SJCRH30 (cell line): ENCODE results near the gene COL4A4. TPM values are rescaled to one million over a fixed set of nuclear protein-coding genes. Genes with fewer than 3 reads are reported as not detected.

Experiments
- DNase-seq, 2 experiments: peaks; one replicate each; pipeline ENCODE4 v3.0.0-alpha.2; 2015 to 2020
- H3K27ac ChIP-seq: fragments of 250-450 bp; sonication (Bioruptor Pico); 2 replicates; pipeline ENCODE4 v1.5.1; 2020; ENCODE audit warnings: mild to moderate bottlenecking, moderate library complexity
- H3K27me3 ChIP-seq: fragments of 250-450 bp; sonication (Bioruptor Pico); 2 replicates; pipeline ENCODE4 v1.5.1; 2020; ENCODE audit warnings: mild to moderate bottlenecking, moderate library complexity
- H3K36me3 ChIP-seq: fragments of 250-450 bp; sonication (Bioruptor Pico); 2 replicates; pipeline ENCODE4 v1.5.1; 2020; ENCODE audit warnings: mild to moderate bottlenecking, moderate library complexity
- H3K4me1 ChIP-seq: fragments of 250-450 bp; sonication (Bioruptor Pico); 2 replicates; pipeline ENCODE4 v1.5.1; 2020; ENCODE audit warnings: mild to moderate bottlenecking, moderate library complexity
- H3K4me3 ChIP-seq: fragments of 250-450 bp; sonication (Bioruptor Pico); 2 replicates; pipeline ENCODE4 v1.5.1; 2020; ENCODE audit warnings: mild to moderate bottlenecking, moderate library complexity
- H3K9me3 ChIP-seq: fragments of 250-450 bp; sonication (Bioruptor Pico); replicated peaks from 2 replicates; pipeline ENCODE4 v1.5.1; 2020; ENCODE audit warnings: mild to moderate bottlenecking, moderate library complexity
- total RNA-seq: library from RNA; depleted of rRNA; stranded (reverse); fragments of >200 nt; shearing (Covaris generic); gene quantifications from 2 replicates; pipeline ENCODE4 v1.2.3, GENCODE V29; 2014

The COL4A4 gene
- total RNA-seq, 1 experiment from 2014 or later = not detected

DNA sequence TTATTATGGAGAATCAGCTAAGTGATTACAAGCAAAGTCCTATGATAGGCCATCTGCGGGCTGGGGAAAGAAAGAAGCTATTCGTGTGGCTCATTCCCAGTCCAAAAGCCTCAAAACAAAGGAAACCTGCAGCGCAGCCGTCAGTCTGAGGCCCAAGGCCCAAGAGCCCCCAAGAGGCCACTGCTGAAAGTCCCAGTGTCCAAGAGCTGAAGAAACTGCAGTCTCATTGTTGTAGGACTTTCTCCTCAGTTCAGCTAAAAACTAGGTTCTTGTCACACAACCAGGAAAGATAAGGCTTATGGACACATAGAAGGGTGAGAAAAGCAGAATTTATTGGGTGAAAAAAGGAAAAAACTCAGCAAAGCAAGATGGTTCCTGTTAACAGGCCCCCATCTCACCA lies 185.0 kb downstream of the COL4A4 start:
- H3K27ac ChIP-seq = no peak overlapping the region
- peaks cover 8% of the 10 kb centered on the region; the same call in 1 of the 2 replicates for H3K4me1 ChIP-seq
- no peak for DNase-seq
- H3K9me3 ChIP-seq = no peaks in the 10 kb centered on the region
- no peaks in the 10 kb centered on the region for H3K27me3 ChIP-seq
- H3K36me3 ChIP-seq = no peaks in the 10 kb centered on the region
- H3K4me3 ChIP-seq = no peak overlapping the region

GRCh38 chr2:226978300-226978699 lies 185.7 kb downstream of the COL4A4 start:
- Histone ChIP-seq H3K27me3 (no peaks in the 10 kb centered on the region), H3K27ac (no peak overlapping the region), H3K9me3 (no peaks in the 10 kb centered on the region)

DNA sequence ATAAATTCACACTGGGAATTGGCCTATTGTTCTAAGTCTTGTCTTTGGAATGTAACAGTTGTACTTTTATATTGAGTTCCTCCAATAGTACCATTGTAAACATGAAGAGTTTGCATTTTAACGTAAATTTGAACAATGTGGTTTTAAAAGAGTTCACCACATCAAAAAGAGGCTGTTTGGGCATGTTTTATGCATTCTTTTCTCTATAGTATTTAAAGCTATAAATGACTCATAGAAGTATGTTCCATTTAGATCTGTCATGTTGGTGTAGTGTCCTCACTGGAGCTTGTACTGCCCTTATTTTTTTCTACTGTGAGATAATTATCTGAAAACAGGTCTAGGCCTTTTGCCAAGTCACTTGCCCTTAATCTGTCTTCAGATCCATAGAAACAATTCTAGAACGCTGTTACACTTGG lies 186.2 kb downstream of the COL4A4 start:
- no peak for DNase-seq
- no peaks in the 10 kb centered on the region for H3K27me3 ChIP-seq

More at GRCh38 chr2:226978300-226978699, 185.7 kb downstream of the COL4A4 start:
- Histone ChIP-seq H3K4me1 (peaks cover 8% of the 10 kb centered on the region; the same call in 1 of the 2 replicates), H3K4me3 (no peak overlapping the region), H3K36me3 (no peaks in the 10 kb centered on the region)
- no peak for DNase-seq

DNA sequence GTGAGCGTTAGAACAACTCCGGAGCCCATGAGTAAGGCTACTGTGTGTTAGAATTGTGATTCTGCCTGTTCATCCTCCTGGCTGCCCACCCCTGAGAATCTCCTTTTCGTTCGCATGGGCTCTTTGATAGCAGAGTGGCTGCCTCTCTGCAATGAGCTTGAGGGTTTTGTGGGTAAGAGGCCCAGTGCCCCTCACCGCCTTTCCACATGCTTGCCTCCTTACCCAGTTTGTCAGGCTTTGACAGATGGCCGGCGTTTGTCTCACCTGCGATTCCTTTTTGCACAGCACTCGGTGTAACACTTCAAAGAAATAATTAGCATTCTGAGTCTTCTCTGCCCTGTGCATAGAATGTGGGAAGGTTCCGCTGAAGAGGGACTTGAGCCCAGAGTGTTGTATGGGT lies 190.2 kb downstream of the COL4A4 start:
- Histone ChIP-seq H3K4me1 (peaks cover 8% of the 10 kb centered on the region; the same call in 1 of the 2 replicates), H3K27me3 (no peaks in the 10 kb centered on the region), H3K27ac (no peak overlapping the region), H3K36me3 (no peaks in the 10 kb centered on the region), H3K4me3 (no peak overlapping the region), H3K9me3 (no peaks in the 10 kb centered on the region)
- no peak for DNase-seq

More for the DNA sequence above, 186.2 kb downstream of the COL4A4 start:
- H3K4me1 ChIP-seq = peaks cover 8% of the 10 kb centered on the region; the same call in 1 of the 2 replicates
- H3K27ac ChIP-seq = no peak overlapping the region
- no peaks in the 10 kb centered on the region for H3K9me3 ChIP-seq
- no peaks in the 10 kb centered on the region for H3K36me3 ChIP-seq
- no peak overlapping the region for H3K4me3 ChIP-seq

DNA sequence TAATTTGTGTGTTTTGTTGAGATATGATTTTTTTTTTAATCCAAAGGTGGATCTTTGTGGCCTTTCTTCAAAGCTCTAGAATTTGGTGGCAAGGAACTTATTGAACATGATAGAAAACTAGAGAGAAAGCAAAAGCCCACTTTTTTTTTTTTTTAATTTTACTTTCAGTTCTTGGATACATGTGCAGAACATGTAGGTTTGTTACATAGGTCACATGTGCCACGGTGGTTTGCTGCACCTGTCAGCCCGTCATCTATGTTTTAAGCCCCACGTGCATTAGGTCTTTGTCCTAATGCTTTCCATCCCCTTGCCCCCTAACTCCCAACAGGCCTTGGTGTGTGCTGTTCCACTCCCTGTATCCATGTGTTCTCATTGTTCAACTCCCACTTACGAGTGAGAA lies 192.2 kb downstream of the COL4A4 start:
- no peaks in the 10 kb centered on the region for H3K36me3 ChIP-seq
- no peak overlapping the region for H3K27ac ChIP-seq
- no peaks in the 10 kb centered on the region for H3K4me1 ChIP-seq
- no peak overlapping the region for H3K4me3 ChIP-seq
- H3K9me3 ChIP-seq = no peaks in the 10 kb centered on the region
- no peak for DNase-seq
- no peaks in the 10 kb centered on the region for H3K27me3 ChIP-seq

- Histone ChIP-seq H3K4me3 (no peak overlapping the region), H3K27ac (no peak overlapping the region), H3K36me3 (no peaks in the 10 kb centered on the region), H3K4me1 (no peaks in the 10 kb centered on the region), H3K27me3 (no peaks in the 10 kb centered on the region), H3K9me3 (no peaks in the 10 kb centered on the region)
- no peak for DNase-seq
Observed at GRCh38 chr2:226971084-226971483, 192.9 kb downstream of the COL4A4 start.

DNA sequence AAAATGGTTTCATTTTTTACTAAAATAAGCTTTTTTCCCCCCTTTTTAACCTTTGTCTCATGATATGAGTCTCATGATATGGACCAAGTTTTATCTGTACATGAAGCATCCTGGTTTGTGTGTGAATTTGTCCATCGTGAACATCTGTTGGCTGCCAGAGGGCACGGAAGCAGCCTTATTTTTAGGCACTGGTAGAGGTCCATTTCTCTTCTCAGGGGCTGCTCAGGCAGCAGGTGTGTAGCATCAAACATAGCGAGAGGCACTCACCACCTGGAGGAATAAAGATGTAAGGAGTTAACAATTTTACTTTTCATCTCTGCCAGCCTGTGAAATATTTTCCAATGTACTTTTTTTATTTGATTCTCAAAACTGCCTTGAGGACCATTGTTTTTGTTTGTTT lies 193.6 kb downstream of the COL4A4 start:
- Histone ChIP-seq H3K4me3 (no peak overlapping the region), H3K27ac (no peak overlapping the region), H3K36me3 (no peaks in the 10 kb centered on the region), H3K4me1 (no peaks in the 10 kb centered on the region), H3K9me3 (no peaks in the 10 kb centered on the region), H3K27me3 (no peaks in the 10 kb centered on the region)
- no peak for DNase-seq

DNA sequence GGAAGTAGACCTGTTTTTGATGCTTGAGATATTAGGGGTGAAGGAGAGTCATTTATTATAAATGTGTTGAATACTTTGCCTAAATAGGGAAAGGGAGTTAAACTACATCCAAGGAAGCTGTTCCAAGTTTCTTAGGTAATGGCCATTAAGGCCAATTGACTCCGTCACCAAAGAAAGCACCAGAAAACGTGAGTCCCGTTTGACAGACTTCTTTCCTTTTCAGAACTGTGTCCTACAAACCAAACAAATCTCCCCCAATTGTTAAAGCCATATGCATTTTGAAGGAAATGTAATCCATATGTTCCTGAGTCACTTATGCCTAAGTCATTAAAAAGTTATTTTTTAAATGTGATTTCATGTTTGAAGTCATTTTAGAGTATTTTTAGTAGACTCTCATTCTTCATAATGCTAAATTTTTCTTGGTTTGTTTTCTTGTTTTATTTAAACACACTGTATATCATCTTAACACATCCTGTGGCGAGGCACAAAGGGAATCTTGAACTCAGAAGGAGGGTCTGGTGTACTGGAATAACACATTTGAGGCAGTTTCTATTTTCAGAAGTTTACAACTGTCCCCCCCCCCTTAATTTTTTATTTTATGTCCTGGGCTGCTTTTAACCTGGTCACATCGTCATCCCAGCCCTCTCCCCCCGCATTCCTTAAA lies 194.5 kb downstream of the COL4A4 start:
- H3K27me3 ChIP-seq = no peaks in the 10 kb centered on the region
- H3K36me3 ChIP-seq = no peaks in the 10 kb centered on the region
- H3K4me3 ChIP-seq = no peak overlapping the region
- H3K4me1 ChIP-seq = no peaks in the 10 kb centered on the region
- H3K9me3 ChIP-seq = no peaks in the 10 kb centered on the region
- no peak for DNase-seq
- no peak overlapping the region for H3K27ac ChIP-seq

DNA sequence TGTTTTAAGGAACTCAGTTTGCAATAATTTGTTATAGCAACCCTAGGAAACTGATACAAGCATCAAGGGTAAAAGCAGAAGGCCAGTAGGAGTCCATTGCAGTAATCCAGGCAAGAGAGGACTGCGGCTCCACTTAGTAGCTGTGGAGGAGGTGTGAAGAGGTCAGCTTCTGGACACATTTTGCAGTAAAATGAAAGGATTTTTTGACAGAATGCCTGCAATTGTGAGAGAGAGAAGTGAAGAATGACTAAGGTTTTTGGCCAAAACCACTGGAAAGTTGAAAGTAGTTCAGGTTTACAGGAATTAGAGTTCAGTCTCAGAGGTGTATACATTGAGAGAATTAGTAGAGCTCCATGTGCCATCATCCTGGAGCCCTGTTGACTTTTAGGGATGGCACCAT lies 198.6 kb downstream of the COL4A4 start:
- DNase-seq = no peak
- H3K4me1 ChIP-seq = no peaks in the 10 kb centered on the region
- H3K4me3 ChIP-seq = no peak overlapping the region
- H3K27me3 ChIP-seq = no peaks in the 10 kb centered on the region
- no peaks in the 10 kb centered on the region for H3K36me3 ChIP-seq
- no peaks in the 10 kb centered on the region for H3K9me3 ChIP-seq
- no peak overlapping the region for H3K27ac ChIP-seq

GRCh38 chr2:226963528-226963927 lies 200.5 kb downstream of the COL4A4 start:
- H3K27ac ChIP-seq = no peak overlapping the region
- no peak for DNase-seq

DNA sequence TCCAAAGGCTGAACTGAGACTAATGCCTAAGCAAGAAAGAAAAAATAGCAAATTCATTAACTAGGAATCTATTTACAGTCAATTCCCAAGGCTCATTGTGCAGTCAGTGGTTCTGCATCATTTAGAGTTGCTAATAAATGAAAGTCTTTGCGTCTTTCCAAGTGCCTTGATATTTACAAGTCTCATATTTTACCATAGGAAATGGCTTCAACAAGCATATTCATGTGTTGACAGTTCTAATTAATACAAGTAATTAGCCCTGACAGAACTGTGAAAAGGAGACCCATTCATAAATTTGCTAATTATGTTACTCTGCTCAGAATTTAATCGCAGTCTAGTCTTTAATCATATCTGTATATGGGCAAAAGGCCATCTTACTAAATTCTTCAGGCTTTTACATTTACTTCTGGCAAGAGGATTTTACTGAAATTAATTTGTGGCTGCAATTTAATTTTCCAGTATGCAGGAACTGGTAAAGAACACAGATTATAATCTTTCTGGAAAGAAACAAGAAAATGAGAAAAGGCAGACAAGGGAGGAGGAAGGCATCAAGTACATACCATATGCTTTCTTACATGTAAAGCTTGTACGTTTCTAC lies 201.7 kb downstream of the COL4A4 start:
- Histone ChIP-seq H3K4me1 (no peaks in the 10 kb centered on the region), H3K9me3 (peaks cover 3% of the 10 kb centered on the region), H3K27me3 (no peaks in the 10 kb centered on the region), H3K36me3 (no peaks in the 10 kb centered on the region), H3K27ac (no peak overlapping the region), H3K4me3 (no peak overlapping the region)
- DNase-seq = no peak

More at GRCh38 chr2:226963528-226963927, 200.5 kb downstream of the COL4A4 start:
- Histone ChIP-seq H3K36me3 (no peaks in the 10 kb centered on the region), H3K27me3 (no peaks in the 10 kb centered on the region), H3K9me3 (peaks cover 3% of the 10 kb centered on the region), H3K4me3 (no peak overlapping the region), H3K4me1 (no peaks in the 10 kb centered on the region)

- H3K9me3 ChIP-seq = peaks cover 3% of the 10 kb centered on the region
- no peaks in the 10 kb centered on the region for H3K27me3 ChIP-seq
- H3K27ac ChIP-seq = no peak overlapping the region
- H3K4me1 ChIP-seq = no peaks in the 10 kb centered on the region
- no peaks in the 10 kb centered on the region for H3K36me3 ChIP-seq
- no peak overlapping the region for H3K4me3 ChIP-seq
- DNase-seq = no peak
Observed at GRCh38 chr2:226959418-226959817, 204.6 kb downstream of the COL4A4 start.

DNA sequence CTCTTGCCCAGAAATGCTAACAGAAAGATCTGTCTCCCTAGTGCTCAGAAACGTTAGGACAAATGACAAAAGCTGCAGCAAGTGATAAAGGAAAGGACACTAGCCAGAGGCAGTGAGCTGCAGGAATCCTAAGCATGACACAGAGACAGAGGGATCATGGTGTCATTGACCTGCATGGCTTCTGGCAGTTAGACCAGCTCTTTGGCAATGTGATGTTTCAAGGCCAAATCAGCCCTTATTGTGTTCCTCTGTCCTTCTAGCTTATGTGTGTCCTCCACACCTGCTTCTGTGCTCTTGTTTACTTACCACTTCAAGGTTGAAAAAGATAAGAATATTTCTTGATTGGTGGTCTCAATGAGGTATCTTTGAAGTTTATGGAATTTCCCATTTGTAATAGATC lies 207.3 kb downstream of the COL4A4 start:
- H3K4me1 ChIP-seq = no peaks in the 10 kb centered on the region
- H3K27ac ChIP-seq = no peak overlapping the region
- peaks cover 3% of the 10 kb centered on the region for H3K9me3 ChIP-seq
- H3K4me3 ChIP-seq = no peak overlapping the region
- no peaks in the 10 kb centered on the region for H3K36me3 ChIP-seq
- H3K27me3 ChIP-seq = no peaks in the 10 kb centered on the region
- DNase-seq = no peak

- Histone ChIP-seq H3K27me3 (no peaks in the 10 kb centered on the region), H3K4me3 (no peak overlapping the region), H3K36me3 (no peaks in the 10 kb centered on the region), H3K9me3 (no peaks in the 10 kb centered on the region; the same call in 1 of the 2 replicates), H3K4me1 (no peaks in the 10 kb centered on the region), H3K27ac (no peak overlapping the region)
- DNase-seq = no peak
Observed at GRCh38 chr2:226953826-226954225, 210.2 kb downstream of the COL4A4 start.

GRCh38 chr2:226953206-226953605 lies 210.8 kb downstream of the COL4A4 start:
- H3K4me3 ChIP-seq = no peak overlapping the region
- no peaks in the 10 kb centered on the region for H3K9me3 ChIP-seq
- no peaks in the 10 kb centered on the region for H3K36me3 ChIP-seq
- no peak for DNase-seq
- H3K4me1 ChIP-seq = no peaks in the 10 kb centered on the region
- no peaks in the 10 kb centered on the region for H3K27me3 ChIP-seq
- H3K27ac ChIP-seq = no peak overlapping the region
